HG02885 (cell line): Measurements from ENCODE around the gene FGF14.
"Not testable (repeated sequence)": the region's sequence is repeated elsewhere in the genome, so short reads cannot be mapped to it uniquely, and the experiment has no call there.

Experiments used
- ATAC-seq: cut with Tn5 transposase; IDR thresholded peaks from one replicate; pipeline ENCODE4 v1.9.1; 2021; ENCODE audit warnings: mild to moderate bottlenecking; ENCODE audit not compliant: unreplicated experiment, poor library complexity

The FGF14 gene

GRCh38 chr13:101898676-101899075, 503.2 kb downstream of the FGF14 start:
- no peak for ATAC-seq

- ATAC-seq: no peak
Observed at GRCh38 chr13:101896541-101896940, 505.3 kb downstream of the FGF14 start.

- no peak for ATAC-seq
Observed at GRCh38 chr13:101893021-101893420, 508.8 kb downstream of the FGF14 start.

- ATAC-seq: no peak
Observed at GRCh38 chr13:101892296-101892695, 509.6 kb downstream of the FGF14 start.

- no peak for ATAC-seq
Observed at GRCh38 chr13:101881593-101881992, 520.3 kb downstream of the FGF14 start.

GRCh38 chr13:101880581-101880980, 521.3 kb downstream of the FGF14 start:
- peak; percentile 71 for ATAC-seq

- no peak for ATAC-seq
Observed at GRCh38 chr13:101876951-101877350, 524.9 kb downstream of the FGF14 start.

GRCh38 chr13:101875717-101876393, 526.0 kb downstream of the FGF14 start:
- no peak for ATAC-seq

GRCh38 chr13:101875091-101875490, 526.8 kb downstream of the FGF14 start:
- no peak for ATAC-seq

- ATAC-seq: peak; percentile 70
Observed at GRCh38 chr13:101869553-101869952, 532.3 kb downstream of the FGF14 start.

GRCh38 chr13:101868585-101869469, 533.0 kb downstream of the FGF14 start:
- ATAC-seq: no peak

- no peak for ATAC-seq
Observed at GRCh38 chr13:101866889-101867581, 534.8 kb downstream of the FGF14 start.

- ATAC-seq: no peak
Observed at GRCh38 chr13:101858860-101859259, 543.0 kb downstream of the FGF14 start.

GRCh38 chr13:101846701-101847100, 555.1 kb downstream of the FGF14 start:
- no peak for ATAC-seq

GRCh38 chr13:101846249-101846648, 555.6 kb downstream of the FGF14 start:
- no peak for ATAC-seq

- no peak for ATAC-seq
Observed at GRCh38 chr13:101845245-101846020, 556.4 kb downstream of the FGF14 start.

- ATAC-seq: no peak
Observed at GRCh38 chr13:101841698-101842097, 560.1 kb downstream of the FGF14 start.

- no peak for ATAC-seq
Observed at GRCh38 chr13:101838323-101838722, 563.5 kb downstream of the FGF14 start.

- ATAC-seq: not testable (repeated sequence)
Observed at GRCh38 chr13:101837778-101838177, 564.1 kb downstream of the FGF14 start.

- no peak for ATAC-seq
Observed at GRCh38 chr13:101837288-101837687, 564.6 kb downstream of the FGF14 start.
